GM18870 (cell line): ENCODE data around the gene ZYG11A.
"Not testable (repeated sequence)": the region's sequence is repeated elsewhere in the genome, so short reads cannot be mapped to it uniquely, and the experiment has no call there.

ENCODE experiments used
- ATAC-seq: cut with Tn5 transposase; IDR thresholded peaks from one replicate; pipeline ENCODE4 v1.9.1; 2021; ENCODE audit warnings: moderate library complexity; ENCODE audit not compliant: unreplicated experiment

The ZYG11A gene

GRCh38 chr1:52842643-52843310 is at the start of gene ZYG11A:
Gene ZYG11A (plus strand): TSS chr1:52842760. CDS start chr1:52842884, 124 bp downstream.
- ATAC-seq = no peak

GRCh38 chr1:52793717-52794116 is 48.8 kb upstream of the ZYG11A start:
- ATAC-seq = not testable (repeated sequence)

GRCh38 chr1:52795464-52795863 is 47.1 kb upstream of the ZYG11A start:
- ATAC-seq = no peak

- ATAC-seq = no peak
These were observed 44.2 kb upstream of the ZYG11A start for GRCh38 chr1:52798331-52798730.

GRCh38 chr1:52801011-52801410 is 41.5 kb upstream of the ZYG11A start:
- no peak for ATAC-seq

- not testable (repeated sequence) for ATAC-seq
These were observed 38.5 kb upstream of the ZYG11A start for GRCh38 chr1:52804083-52804482.

GRCh38 chr1:52814465-52814864 is 28.1 kb upstream of the ZYG11A start:
- ATAC-seq = no peak

GRCh38 chr1:52820830-52821229 is 21.7 kb upstream of the ZYG11A start:
- ATAC-seq = not testable (repeated sequence)

GRCh38 chr1:52825868-52826267 is 16.7 kb upstream of the ZYG11A start:
- no peak for ATAC-seq

- ATAC-seq = no peak
These were observed 7.8 kb upstream of the ZYG11A start for GRCh38 chr1:52834798-52835197.

- no peak for ATAC-seq
These were observed 6.5 kb upstream of the ZYG11A start for GRCh38 chr1:52836035-52836434.

- ATAC-seq = not testable (repeated sequence)
These were observed 3.4 kb upstream of the ZYG11A start for GRCh38 chr1:52839175-52839574.

GRCh38 chr1:52845119-52845518 is 2.6 kb downstream of the ZYG11A start:
- not testable (repeated sequence) for ATAC-seq

GRCh38 chr1:52848423-52848822 is 5.9 kb downstream of the ZYG11A start:
- ATAC-seq = no peak

GRCh38 chr1:52850951-52851350 is 8.4 kb downstream of the ZYG11A start:
- no peak for ATAC-seq

GRCh38 chr1:52852854-52853253 is 10.3 kb downstream of the ZYG11A start:
- no peak for ATAC-seq

- ATAC-seq = no peak
These were observed 13.0 kb downstream of the ZYG11A start for GRCh38 chr1:52855584-52855983.

GRCh38 chr1:52856026-52856425 is 13.5 kb downstream of the ZYG11A start:
- no peak for ATAC-seq

GRCh38 chr1:52857443-52857842 is 14.9 kb downstream of the ZYG11A start:
- ATAC-seq = no peak

GRCh38 chr1:52862666-52863458 is 20.3 kb downstream of the ZYG11A start:
- ATAC-seq = no peak

- peak; percentile 94 for ATAC-seq
These were observed 24.7 kb downstream of the ZYG11A start for GRCh38 chr1:52867087-52867863.
